ENCODE data around the gene PPM1N. TPM values are rescaled to one million over a fixed set of nuclear protein-coding genes. Genes with fewer than 3 reads are reported as not detected.
A peak's percentile ranks its signal among the peaks of the same experiment; 100 is the strongest.

PPM1N gene
- total and polyA plus RNA-seq, 2 of the 13 experiments (the other 11 are each of a cell fraction or from before 2014, with no cell fraction given), result 0.31 to 1.8 TPM

DNA sequence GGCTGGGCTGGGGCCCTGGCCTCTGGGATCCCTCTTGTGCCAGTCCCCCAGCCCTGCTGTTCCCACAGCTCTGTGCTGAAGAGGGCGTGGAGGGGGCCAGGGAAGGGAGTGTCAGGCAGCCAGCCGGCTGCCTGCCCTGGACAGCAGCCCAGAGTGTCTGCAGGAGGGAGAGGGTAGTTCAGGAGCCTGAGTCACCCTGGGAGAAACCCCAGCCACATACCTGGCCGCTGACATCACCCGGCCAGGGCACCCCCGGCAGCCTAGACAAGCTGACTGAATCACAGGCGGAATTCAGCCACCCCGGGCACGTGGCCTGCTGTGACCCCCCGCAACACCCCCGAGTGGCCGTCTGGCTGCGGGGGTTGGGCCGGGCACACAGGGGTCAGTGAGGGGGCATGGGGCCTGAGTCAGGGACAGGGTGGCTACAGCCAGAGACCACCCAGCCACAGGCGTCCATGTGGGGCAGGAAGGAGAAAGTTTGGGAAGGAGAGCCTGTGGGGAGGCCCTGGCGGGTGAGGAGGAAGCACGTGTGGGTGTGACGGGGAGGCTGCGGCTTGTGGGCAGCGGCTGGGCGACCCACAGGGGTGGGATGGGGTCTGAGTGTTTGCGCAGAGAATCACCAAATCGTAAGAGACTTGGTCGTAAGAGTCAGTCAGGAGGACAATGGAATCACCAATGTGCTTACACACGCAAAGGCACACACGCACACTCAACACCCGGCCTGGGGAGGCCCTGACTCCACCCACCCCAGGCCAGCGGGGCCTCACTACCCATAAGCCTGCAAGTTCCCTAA, 42.3 kb upstream of the PPM1N start (continued):
- TF ChIP-seq FOXK1 (CRISPR knock-in tag; IDR thresholded peaks at IDR 0.05; ENCODE audit: borderline replicate concordance, low read depth), result peak; percentile 76
- TF ChIP-seq, protein P1, sequence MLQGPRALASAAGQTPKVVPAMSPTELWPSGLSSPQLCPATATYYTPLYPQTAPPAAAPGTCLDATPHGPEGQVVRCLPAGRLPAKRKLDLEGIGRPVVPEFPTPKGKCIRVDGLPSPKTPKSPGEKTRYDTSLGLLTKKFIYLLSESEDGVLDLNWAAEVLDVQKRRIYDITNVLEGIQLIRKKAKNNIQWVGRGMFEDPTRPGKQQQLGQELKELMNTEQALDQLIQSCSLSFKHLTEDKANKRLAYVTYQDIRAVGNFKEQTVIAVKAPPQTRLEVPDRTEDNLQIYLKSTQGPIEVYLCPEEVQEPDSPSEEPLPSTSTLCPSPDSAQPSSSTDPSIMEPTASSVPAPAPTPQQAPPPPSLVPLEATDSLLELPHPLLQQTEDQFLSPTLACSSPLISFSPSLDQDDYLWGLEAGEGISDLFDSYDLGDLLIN (CRISPR knock-in tag; IDR thresholded peaks at IDR 0.05; ENCODE audit: borderline replicate concordance), result no peak
- 0 out of 2 replicates have a peak, but pooled peaks have one; percentile 23 for TF ChIP-seq ZNF678 (CRISPR knock-in tag; IDR thresholded peaks at IDR 0.05)
- TF ChIP-seq HDAC1 (CRISPR knock-in tag; IDR thresholded peaks at IDR 0.05), result peak; percentile 79
- TF ChIP-seq, protein P2, sequence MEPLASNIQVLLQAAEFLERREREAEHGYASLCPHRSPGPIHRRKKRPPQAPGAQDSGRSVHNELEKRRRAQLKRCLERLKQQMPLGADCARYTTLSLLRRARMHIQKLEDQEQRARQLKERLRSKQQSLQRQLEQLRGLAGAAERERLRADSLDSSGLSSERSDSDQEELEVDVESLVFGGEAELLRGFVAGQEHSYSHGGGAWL (CRISPR knock-in tag; IDR thresholded peaks at IDR 0.05), result no peak; the same call in 1 of the 2 replicates
- no peak for TF ChIP-seq ZNF605 (CRISPR knock-in tag; IDR thresholded peaks at IDR 0.05)
- TF ChIP-seq ARNT2 (CRISPR knock-in tag; IDR thresholded peaks at IDR 0.05; ENCODE audit: low read depth), result 0 out of 2 replicates have a peak, but pooled peaks have one; percentile 47
- peak; percentile 53; the same call in 1 of the 2 replicates for TF ChIP-seq ZMYM3 (CRISPR knock-in tag; IDR thresholded peaks at IDR 0.05)
- 0 out of 2 replicates have a peak, but pooled peaks have one; percentile 42 for TF ChIP-seq POGZ (CRISPR knock-in tag; IDR thresholded peaks at IDR 0.05)
- TF ChIP-seq, protein P3, sequence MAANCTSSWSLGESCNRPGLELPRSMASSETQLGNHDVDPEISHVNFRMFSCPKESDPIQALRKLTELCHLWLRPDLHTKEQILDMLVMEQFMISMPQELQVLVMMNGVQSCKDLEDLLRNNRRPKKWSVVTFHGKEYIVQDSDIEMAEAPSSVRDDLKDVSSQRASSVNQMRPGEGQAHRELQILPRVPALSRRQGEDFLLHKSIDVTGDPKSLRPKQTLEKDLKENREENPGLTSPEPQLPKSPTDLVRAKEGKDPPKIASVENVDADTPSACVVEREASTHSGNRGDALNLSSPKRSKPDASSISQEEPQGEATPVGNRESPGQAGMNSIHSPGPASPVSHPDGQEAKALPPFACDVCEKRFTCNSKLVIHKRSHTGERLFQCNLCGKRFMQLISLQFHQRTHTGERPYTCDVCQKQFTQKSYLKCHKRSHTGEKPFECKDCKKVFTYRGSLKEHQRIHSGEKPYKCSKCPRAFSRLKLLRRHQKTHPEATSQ (CRISPR knock-in tag; IDR thresholded peaks at IDR 0.05; ENCODE audit: borderline replicate concordance), result no peak
- TF ChIP-seq ZNF614 (CRISPR knock-in tag; IDR thresholded peaks at IDR 0.05; ENCODE audit: borderline replicate concordance), result no peak
- TF ChIP-seq MZF1 (CRISPR knock-in tag; IDR thresholded peaks at IDR 0.05; ENCODE audit: borderline replicate concordance), result no peak
- TF ChIP-seq ZNF703 (CRISPR knock-in tag; IDR thresholded peaks at IDR 0.05; ENCODE audit: borderline replicate concordance), result no peak
- TF ChIP-seq U2AF2 (IDR thresholded peaks at IDR 0.05; ENCODE audit: low read depth, low read length), result no peak
- TF ChIP-seq ZNF354B (CRISPR knock-in tag; IDR thresholded peaks at IDR 0.05), result no peak
- TF ChIP-seq ZFYVE20 (CRISPR knock-in tag; IDR thresholded peaks at IDR 0.05; ENCODE audit: borderline replicate concordance, low read depth), result no peak
- TF ChIP-seq AHR (CRISPR knock-in tag; IDR thresholded peaks at IDR 0.05), result peak; percentile 40; the same call in 1 of the 2 replicates
- TF ChIP-seq, protein P4, sequence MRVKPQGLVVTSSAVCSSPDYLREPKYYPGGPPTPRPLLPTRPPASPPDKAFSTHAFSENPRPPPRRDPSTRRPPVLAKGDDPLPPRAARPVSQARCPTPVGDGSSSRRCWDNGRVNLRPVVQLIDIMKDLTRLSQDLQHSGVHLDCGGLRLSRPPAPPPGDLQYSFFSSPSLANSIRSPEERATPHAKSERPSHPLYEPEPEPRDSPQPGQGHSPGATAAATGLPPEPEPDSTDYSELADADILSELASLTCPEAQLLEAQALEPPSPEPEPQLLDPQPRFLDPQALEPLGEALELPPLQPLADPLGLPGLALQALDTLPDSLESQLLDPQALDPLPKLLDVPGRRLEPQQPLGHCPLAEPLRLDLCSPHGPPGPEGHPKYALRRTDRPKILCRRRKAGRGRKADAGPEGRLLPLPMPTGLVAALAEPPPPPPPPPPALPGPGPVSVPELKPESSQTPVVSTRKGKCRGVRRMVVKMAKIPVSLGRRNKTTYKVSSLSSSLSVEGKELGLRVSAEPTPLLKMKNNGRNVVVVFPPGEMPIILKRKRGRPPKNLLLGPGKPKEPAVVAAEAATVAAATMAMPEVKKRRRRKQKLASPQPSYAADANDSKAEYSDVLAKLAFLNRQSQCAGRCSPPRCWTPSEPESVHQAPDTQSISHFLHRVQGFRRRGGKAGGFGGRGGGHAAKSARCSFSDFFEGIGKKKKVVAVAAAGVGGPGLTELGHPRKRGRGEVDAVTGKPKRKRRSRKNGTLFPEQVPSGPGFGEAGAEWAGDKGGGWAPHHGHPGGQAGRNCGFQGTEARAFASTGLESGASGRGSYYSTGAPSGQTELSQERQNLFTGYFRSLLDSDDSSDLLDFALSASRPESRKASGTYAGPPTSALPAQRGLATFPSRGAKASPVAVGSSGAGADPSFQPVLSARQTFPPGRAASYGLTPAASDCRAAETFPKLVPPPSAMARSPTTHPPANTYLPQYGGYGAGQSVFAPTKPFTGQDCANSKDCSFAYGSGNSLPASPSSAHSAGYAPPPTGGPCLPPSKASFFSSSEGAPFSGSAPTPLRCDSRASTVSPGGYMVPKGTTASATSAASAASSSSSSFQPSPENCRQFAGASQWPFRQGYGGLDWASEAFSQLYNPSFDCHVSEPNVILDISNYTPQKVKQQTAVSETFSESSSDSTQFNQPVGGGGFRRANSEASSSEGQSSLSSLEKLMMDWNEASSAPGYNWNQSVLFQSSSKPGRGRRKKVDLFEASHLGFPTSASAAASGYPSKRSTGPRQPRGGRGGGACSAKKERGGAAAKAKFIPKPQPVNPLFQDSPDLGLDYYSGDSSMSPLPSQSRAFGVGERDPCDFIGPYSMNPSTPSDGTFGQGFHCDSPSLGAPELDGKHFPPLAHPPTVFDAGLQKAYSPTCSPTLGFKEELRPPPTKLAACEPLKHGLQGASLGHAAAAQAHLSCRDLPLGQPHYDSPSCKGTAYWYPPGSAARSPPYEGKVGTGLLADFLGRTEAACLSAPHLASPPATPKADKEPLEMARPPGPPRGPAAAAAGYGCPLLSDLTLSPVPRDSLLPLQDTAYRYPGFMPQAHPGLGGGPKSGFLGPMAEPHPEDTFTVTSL (CRISPR knock-in tag; IDR thresholded peaks at IDR 0.05; ENCODE audit: borderline replicate concordance), result peak; percentile 70; the same call in 1 of the 2 replicates
- TF ChIP-seq SRSF4 (IDR thresholded peaks at IDR 0.05; ENCODE audit: low read depth, low read length, poor library complexity, severe bottlenecking), result no peak
- TF ChIP-seq SATB2 (CRISPR knock-in tag; IDR thresholded peaks at IDR 0.05), result no peak
